Endodermal cell (in vitro differentiated cells): ENCODE data around the gene CELA3B. TPM values are rescaled to one million over a fixed set of nuclear protein-coding genes. Genes with fewer than 3 reads are reported as not detected.
"Not testable (repeated sequence)": the region's sequence is repeated elsewhere in the genome, so short reads cannot be mapped to it uniquely, and the experiment has no call there.

ENCODE experiments used
- DNase-seq: peaks from one replicate; pipeline ENCODE4 v3.0.0-alpha.2; 2017
- H3K27ac ChIP-seq: 2 replicates; pipeline ENCODE4 v1.5.1; 2013; ENCODE audit warnings: mild to moderate bottlenecking, low read depth, low read length, moderate library complexity
- H3K27me3 ChIP-seq: 2 replicates; pipeline ENCODE4 v1.6.1; 2013; ENCODE audit warnings: mild to moderate bottlenecking, low read length, moderate library complexity; ENCODE audit not compliant: insufficient read depth, control insufficient read depth, poor library complexity, severe bottlenecking
- H3K36me3 ChIP-seq: 2 replicates; pipeline ENCODE4 v1.7.0; 2013; ENCODE audit warnings: mild to moderate bottlenecking, low read length, moderate library complexity; ENCODE audit not compliant: control insufficient read depth, insufficient read depth
- H3K4me1 ChIP-seq: one replicate; pipeline ENCODE4 v1.7.0; 2013; ENCODE audit warnings: low read length; ENCODE audit not compliant: control insufficient read depth, insufficient read depth
- H3K4me3 ChIP-seq: 2 replicates; pipeline ENCODE4 v1.5.1; 2013; ENCODE audit warnings: mild to moderate bottlenecking, low read length, moderate library complexity
- H3K9ac ChIP-seq: 2 replicates; pipeline ENCODE4 v1.6.1; 2013; ENCODE audit warnings: mild to moderate bottlenecking, low read length, moderate library complexity; ENCODE audit not compliant: poor library complexity, severe bottlenecking; ENCODE audit errors: extremely low read depth
- H3K9me3 ChIP-seq: 2 replicates; pipeline ENCODE4 v1.6.1; 2013; ENCODE audit warnings: mild to moderate bottlenecking, low read length, moderate library complexity; ENCODE audit not compliant: control insufficient read depth
- H3K27ac Mint-ChIP-seq: 2 replicates; pipeline ENCODE4 v1.8.0; 2020; ENCODE audit warnings: mixed read lengths
- H3K27me3 Mint-ChIP-seq: 2 replicates; pipeline ENCODE4 v1.8.0; 2021; ENCODE audit warnings: mild to moderate bottlenecking, mixed read lengths; ENCODE audit not compliant: insufficient read depth
- H3K36me3 Mint-ChIP-seq: 2 replicates; pipeline ENCODE4 v1.8.0; 2020; ENCODE audit warnings: low read depth, mixed read lengths
- H3K4me1 Mint-ChIP-seq: 2 replicates; pipeline ENCODE4 v1.8.0; 2020; ENCODE audit warnings: mixed read lengths
- H3K4me3 Mint-ChIP-seq: 2 replicates; pipeline ENCODE4 v1.8.0; 2020; ENCODE audit warnings: mild to moderate bottlenecking, moderate library complexity, mixed read lengths
- H3K9me3 Mint-ChIP-seq: 2 replicates; pipeline ENCODE4 v1.8.0; 2020; ENCODE audit warnings: mild to moderate bottlenecking, mixed read lengths
- WGBS, 2 experiments: methylation state at CpG; one replicate each; pipeline versions ENCODE4 v1.1.5 to v1.1.7; 2013; ENCODE audit warnings: missing lambda C conversion rate in 2 of 2, mixed read lengths in 1 of 2; ENCODE audit not compliant: insufficient coverage in 1 of 2, insufficient read length in 1 of 2; 5-methylcytosine and 5-hydroxymethylcytosine counted together
- total RNA-seq, 2 donors: library from RNA; stranded (reverse); fragmentation: NEBNext Ultra II Directional in 1 of 2; extraction: Animal tissue kit (Norgen Biotek cat#: 25700) in 1 of 2; gene quantifications; 2 replicates in 1 of 2; 3 replicates in 1 of 2; pipeline ENCODE4 v1.2.1, GENCODE V29; 2021
- TF ChIP-seq, protein P1 (sequence below): fragments of 200-600 bp; sonication (generic); conservative IDR thresholded peaks from 2 replicates; pipeline ENCODE4 v1.5.0; 2021; ENCODE audit warnings: antibody characterized with exemption, mild to moderate bottlenecking

Gene CELA3B
- total RNA-seq, 2 donors from 2014 or later, result not detected

DNA sequence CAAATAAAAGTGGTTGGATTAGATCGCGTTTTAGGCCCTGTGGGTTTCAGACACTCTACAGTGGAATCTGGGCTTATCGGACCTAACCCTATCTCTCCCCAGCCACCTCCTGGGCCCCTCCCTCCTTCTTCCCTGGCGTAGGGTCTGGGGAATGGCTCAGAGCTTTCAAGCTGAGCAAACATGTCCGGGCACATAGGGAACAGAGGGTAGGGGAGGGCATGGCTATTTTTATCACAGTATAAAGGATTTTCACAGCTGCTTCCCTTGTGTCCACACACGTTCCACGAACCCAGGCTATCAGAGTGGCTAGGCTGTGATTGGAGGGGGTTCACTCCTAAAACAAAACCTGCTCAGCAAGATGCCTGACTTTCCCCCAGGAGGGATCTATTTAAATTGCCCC lies 22.8 kb downstream of the CELA3B start:
- H3K4me3 ChIP-seq, H3K27ac ChIP-seq, H3K27me3 ChIP-seq, H3K4me3 Mint-ChIP-seq, H3K9me3 Mint-ChIP-seq, H3K27me3 Mint-ChIP-seq, H3K9me3 ChIP-seq, H3K9ac ChIP-seq, H3K36me3 ChIP-seq, H3K36me3 Mint-ChIP-seq, H3K4me1 ChIP-seq: not testable (repeated sequence)
- Mint-ChIP-seq H3K4me1 (peaks cover 26% of the 10 kb centered on the region), H3K27ac (peak overlapping the region; percentile 82)
- peak; percentile 71 for DNase-seq
- 20 to 81% methylated on average over 1 to 6 of the region's 7 CpGs for WGBS, 2 experiments

DNA sequence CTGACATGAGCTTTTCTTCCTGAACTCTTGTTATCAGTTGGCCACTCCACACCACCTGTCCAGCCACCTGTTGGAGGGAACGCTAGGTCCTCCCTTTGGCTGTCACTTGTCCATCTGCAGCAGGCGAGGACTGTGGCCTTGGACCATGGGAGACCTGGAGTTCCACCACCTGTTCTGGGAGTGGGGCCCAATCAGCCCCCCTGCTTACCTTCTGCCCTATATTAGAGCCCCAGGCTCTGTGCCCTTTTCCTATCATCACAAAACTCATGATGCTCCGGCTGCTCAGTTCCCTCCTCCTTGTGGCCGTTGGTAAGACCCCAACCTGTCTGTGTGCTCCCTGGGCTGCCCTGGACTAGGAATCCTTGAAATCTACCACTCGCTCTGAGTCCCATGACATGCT lies 24.6 kb downstream of the CELA3B start, which contains the start of gene CELA3A:
Gene CELA3A (plus strand): TSS at position 249 of the 400 bp plus-strand sequence. CDS start 18 bp downstream, at position 267.
- H3K4me1 Mint-ChIP-seq, result peaks cover 20% of the 10 kb centered on the region
- H3K27me3 ChIP-seq, result no peaks in the 10 kb centered on the region
- no peak for DNase-seq
- no peak within 1 kb of the TSS for H3K27ac ChIP-seq
- peak within 1 kb of the TSS; percentile 52 for H3K27ac Mint-ChIP-seq
- WGBS, 2 experiments, result 94 to 100% methylated on average over 1 to 5 of the region's 5 CpGs
- no peak within 1 kb of the TSS for H3K9ac ChIP-seq
- no peaks in the 10 kb centered on the region for H3K36me3 ChIP-seq
- H3K27me3 Mint-ChIP-seq, result no peaks in the 10 kb centered on the region
- H3K4me3 Mint-ChIP-seq, result no peak within 1 kb of the TSS
- H3K9me3 ChIP-seq, result no peaks in the 10 kb centered on the region
- TF ChIP-seq, protein P1, sequence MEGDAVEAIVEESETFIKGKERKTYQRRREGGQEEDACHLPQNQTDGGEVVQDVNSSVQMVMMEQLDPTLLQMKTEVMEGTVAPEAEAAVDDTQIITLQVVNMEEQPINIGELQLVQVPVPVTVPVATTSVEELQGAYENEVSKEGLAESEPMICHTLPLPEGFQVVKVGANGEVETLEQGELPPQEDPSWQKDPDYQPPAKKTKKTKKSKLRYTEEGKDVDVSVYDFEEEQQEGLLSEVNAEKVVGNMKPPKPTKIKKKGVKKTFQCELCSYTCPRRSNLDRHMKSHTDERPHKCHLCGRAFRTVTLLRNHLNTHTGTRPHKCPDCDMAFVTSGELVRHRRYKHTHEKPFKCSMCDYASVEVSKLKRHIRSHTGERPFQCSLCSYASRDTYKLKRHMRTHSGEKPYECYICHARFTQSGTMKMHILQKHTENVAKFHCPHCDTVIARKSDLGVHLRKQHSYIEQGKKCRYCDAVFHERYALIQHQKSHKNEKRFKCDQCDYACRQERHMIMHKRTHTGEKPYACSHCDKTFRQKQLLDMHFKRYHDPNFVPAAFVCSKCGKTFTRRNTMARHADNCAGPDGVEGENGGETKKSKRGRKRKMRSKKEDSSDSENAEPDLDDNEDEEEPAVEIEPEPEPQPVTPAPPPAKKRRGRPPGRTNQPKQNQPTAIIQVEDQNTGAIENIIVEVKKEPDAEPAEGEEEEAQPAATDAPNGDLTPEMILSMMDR, result no peak
- H3K36me3 Mint-ChIP-seq, result no peaks in the 10 kb centered on the region
- H3K4me1 ChIP-seq, result peaks cover 2% of the 10 kb centered on the region
- H3K9me3 Mint-ChIP-seq, result no peaks in the 10 kb centered on the region
- H3K4me3 ChIP-seq, result no peak within 1 kb of the TSS

DNA sequence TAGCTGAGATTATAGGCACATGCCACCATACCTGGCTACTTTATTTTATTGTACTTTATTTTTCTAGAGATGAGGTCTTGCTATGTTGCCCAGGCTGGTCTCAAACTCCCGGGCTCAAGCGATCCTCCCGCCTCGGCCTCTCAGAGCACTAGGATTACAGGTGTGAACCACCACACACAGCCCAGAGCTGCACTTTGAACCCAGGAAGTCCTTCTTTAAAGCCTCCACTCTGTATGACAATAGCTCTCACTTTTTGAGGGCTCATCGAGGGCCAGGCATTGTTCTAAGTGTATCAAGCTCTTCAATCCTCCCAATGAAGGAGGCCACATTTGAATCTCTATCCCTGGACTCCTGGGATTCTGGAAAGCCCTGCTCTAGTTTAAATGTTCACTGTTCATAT lies 25.6 kb downstream of the CELA3B start:
- H3K27me3 ChIP-seq, H3K9me3 Mint-ChIP-seq, H3K27ac ChIP-seq, DNase-seq, H3K9me3 ChIP-seq, H3K4me3 ChIP-seq, H3K36me3 Mint-ChIP-seq, H3K27me3 Mint-ChIP-seq, H3K4me3 Mint-ChIP-seq, H3K36me3 ChIP-seq, H3K4me1 ChIP-seq, H3K9ac ChIP-seq, H3K27ac Mint-ChIP-seq: not testable (repeated sequence)
- 76% methylated on average over 5 of the region's 5 CpGs; no CpG with 5 or more reads in 1 of the 2 experiments for WGBS, 2 experiments
- H3K4me1 Mint-ChIP-seq, result peaks cover 16% of the 10 kb centered on the region

DNA sequence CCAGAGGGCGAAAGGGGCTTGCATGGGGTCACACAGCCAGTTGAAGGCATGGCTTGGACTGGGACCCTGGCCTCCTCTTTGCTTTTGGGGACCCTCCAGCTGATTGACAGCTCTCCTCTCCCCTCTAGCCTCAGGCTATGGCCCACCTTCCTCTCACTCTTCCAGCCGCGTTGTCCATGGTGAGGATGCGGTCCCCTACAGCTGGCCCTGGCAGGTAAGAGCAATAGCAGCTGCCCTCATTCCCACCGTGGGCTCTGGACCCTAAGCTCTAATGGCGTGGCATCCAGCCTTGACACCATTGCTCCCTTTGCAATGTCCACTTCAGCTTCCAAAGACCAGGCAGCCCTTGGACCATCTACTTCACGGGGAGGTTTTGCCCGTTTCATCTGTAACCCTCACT lies 26.1 kb downstream of the CELA3B start:
- H3K27me3 ChIP-seq, DNase-seq, H3K27ac ChIP-seq, H3K4me3 Mint-ChIP-seq, H3K4me1 ChIP-seq, H3K9me3 Mint-ChIP-seq, H3K27ac Mint-ChIP-seq, H3K36me3 ChIP-seq, H3K9me3 ChIP-seq, H3K9ac ChIP-seq, H3K36me3 Mint-ChIP-seq, H3K4me3 ChIP-seq, H3K27me3 Mint-ChIP-seq: not testable (repeated sequence)
- 62 to 89% methylated on average over 2 to 8 of the region's 8 CpGs for WGBS, 2 experiments
- H3K4me1 Mint-ChIP-seq, result peaks cover 12% of the 10 kb centered on the region

DNA sequence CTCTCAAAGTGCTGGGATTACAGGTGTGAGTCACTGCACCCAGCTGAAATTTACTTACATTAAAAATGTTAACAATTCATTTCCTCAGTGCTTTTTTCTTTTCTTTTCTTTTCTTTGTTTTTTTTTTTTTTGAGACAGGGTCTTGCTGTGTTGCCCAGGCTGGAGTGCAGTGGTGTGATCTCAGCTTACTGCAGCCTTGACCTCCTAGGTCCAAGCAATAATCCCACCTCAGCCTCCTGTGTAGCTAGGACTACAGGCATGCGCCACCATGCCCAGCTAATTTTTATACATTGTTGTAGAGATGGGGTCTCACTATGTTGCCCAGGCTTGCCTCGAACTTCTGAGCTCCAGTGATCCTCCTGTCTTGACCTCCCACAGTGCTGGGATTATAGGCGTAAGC lies 27.1 kb downstream of the CELA3B start:
- H3K4me3 Mint-ChIP-seq, H3K9ac ChIP-seq, H3K27ac ChIP-seq, H3K36me3 Mint-ChIP-seq, H3K9me3 Mint-ChIP-seq, H3K36me3 ChIP-seq, H3K27ac Mint-ChIP-seq, H3K27me3 ChIP-seq, H3K4me3 ChIP-seq, H3K9me3 ChIP-seq, H3K4me1 ChIP-seq, H3K4me1 Mint-ChIP-seq, DNase-seq, H3K27me3 Mint-ChIP-seq: not testable (repeated sequence)
- 100% methylated on average over 1 of the region's 3 CpGs; no CpG with 5 or more reads in 1 of the 2 experiments for WGBS, 2 experiments
